ENCODE measurements around the gene KLHDC2.
"Not testable (repeated sequence)": the region's sequence is repeated elsewhere in the genome, so short reads cannot be mapped to it uniquely, and the experiment has no call there.

KLHDC2 gene

GRCh38 chr14:49783394-49784014 is 15.6 kb downstream of the KLHDC2 start:
- DNase-seq, result no peak

GRCh38 chr14:49786315-49786714 is 18.4 kb downstream of the KLHDC2 start:
- no peak for DNase-seq

- no peak for DNase-seq
Observed at GRCh38 chr14:49792618-49793017, 24.7 kb downstream of the KLHDC2 start.

- no peak for DNase-seq
Observed at GRCh38 chr14:49796025-49796424, 28.1 kb downstream of the KLHDC2 start.

- no peak for DNase-seq
Observed at GRCh38 chr14:49808780-49809179, 40.8 kb downstream of the KLHDC2 start.

GRCh38 chr14:49816118-49816517 is 48.2 kb downstream of the KLHDC2 start:
- not testable (repeated sequence) for DNase-seq

- no peak for DNase-seq
Observed at GRCh38 chr14:49816844-49817243, 48.9 kb downstream of the KLHDC2 start.

- no peak for DNase-seq
Observed at GRCh38 chr14:49820176-49820575, 52.2 kb downstream of the KLHDC2 start.

- DNase-seq, result no peak
Observed at GRCh38 chr14:49828640-49829039, 60.7 kb downstream of the KLHDC2 start.
